ENCODE measurements around the gene PPA2.

- TF ChIP-seq POLR2A (IDR thresholded peaks at IDR 0.05) = no peak
- no peak for TF ChIP-seq CTCF (IDR thresholded peaks at IDR 0.05)
- TF ChIP-seq EP300 (IDR thresholded peaks at IDR 0.05) = no peak
- TF ChIP-seq POLR2AphosphoS5 (IDR thresholded peaks at IDR 0.05) = no peak
Measured at GRCh38 chr4:105496899-105497298, 23.0 kb upstream of the PPA2 start.
